Measurements from ENCODE around the gene CWC27.

GRCh38 chr5:64749385-64749784, 19.3 kb upstream of the CWC27 start:
- TF ChIP-seq CTCF (IDR thresholded peaks at IDR 0.05) (no peak), POLR2A (IDR thresholded peaks at IDR 0.05) (no peak)

Data from upper lobe of left lung (tissue), 4 donors.